SH-SY5Y (cell line): ENCODE measurements around the gene CALHM3.

Experiments used
- GATA2 ChIP-seq: IDR thresholded peaks from 2 replicates; pipeline ENCODE4 v1.6.1; 2011; ENCODE audit warnings: mild to moderate bottlenecking, low read depth, low read length
- GATA3 ChIP-seq: IDR thresholded peaks from 2 replicates; pipeline ENCODE4 v1.6.1; 2011; ENCODE audit warnings: low read depth, mild to moderate bottlenecking, low read length, moderate library complexity

Gene CALHM3

GRCh38 chr10:103507235-103508191 lies 28.5 kb upstream of the CALHM3 start:
- TF ChIP-seq GATA2 (no peak), GATA3 (no peak)

- TF ChIP-seq GATA3, result no peak
- no peak for TF ChIP-seq GATA2
Observed at GRCh38 chr10:103506061-103506460, 27.0 kb upstream of the CALHM3 start.

GRCh38 chr10:103504181-103504783 lies 25.2 kb upstream of the CALHM3 start:
- TF ChIP-seq GATA3 (no peak), GATA2 (no peak)

- no peak; the same call in 1 of the 2 replicates for TF ChIP-seq GATA3
- TF ChIP-seq GATA2, result peak; percentile 93
Observed at GRCh38 chr10:103502849-103503660, 24.0 kb upstream of the CALHM3 start.

- TF ChIP-seq GATA3 (no peak), GATA2 (no peak)
Observed at GRCh38 chr10:103501186-103501585, 22.1 kb upstream of the CALHM3 start.

- TF ChIP-seq GATA3, result no peak
- TF ChIP-seq GATA2, result no peak
Observed at GRCh38 chr10:103500481-103500880, 21.4 kb upstream of the CALHM3 start.

- TF ChIP-seq GATA3 (no peak), GATA2 (no peak)
Observed at GRCh38 chr10:103499881-103500280, 20.8 kb upstream of the CALHM3 start.

GRCh38 chr10:103498936-103499638 lies 20.0 kb upstream of the CALHM3 start:
- TF ChIP-seq GATA3 (no peak), GATA2 (no peak)

- TF ChIP-seq GATA2, result no peak
- TF ChIP-seq GATA3, result no peak
Observed at GRCh38 chr10:103497161-103497915, 18.3 kb upstream of the CALHM3 start.

GRCh38 chr10:103495321-103495720 lies 16.3 kb upstream of the CALHM3 start:
- TF ChIP-seq GATA2 (no peak), GATA3 (no peak)

GRCh38 chr10:103493916-103494877 lies 15.2 kb upstream of the CALHM3 start:
- TF ChIP-seq GATA3 (no peak), GATA2 (no peak)
